ENCODE results near the gene PPP1CB. TPM values are rescaled to one million over a fixed set of nuclear protein-coding genes. Genes with fewer than 3 reads are reported as not detected.
"Not testable (repeated sequence)": the region's sequence is repeated elsewhere in the genome, so short reads cannot be mapped to it uniquely, and the experiment has no call there.

Gene PPP1CB
- polyA plus RNA-seq, 1 of the 3 experiments (the other 2 are of a cell fraction), result 24.7 TPM

- Histone ChIP-seq H3K27ac (ENCODE audit: low read depth in 2 of 2, low read length in 1 of 2) (no peak overlapping the region), H3K36me3 (replicated peaks in 1 of 2; ENCODE audit: control insufficient read depth in 1 of 2, insufficient read depth in 2 of 2, low read length in 1 of 2) (no peaks in the 10 kb centered on the region), H3K9me2 (no peaks in the 10 kb centered on the region), H3K27me3 (ENCODE audit: insufficient read depth) (no peaks in the 10 kb centered on the region), H3F3A (replicated peaks; ENCODE audit: insufficient read depth) (no peaks in the 10 kb centered on the region), H3K4me1 (ENCODE audit: control insufficient read depth in 1 of 2, insufficient read depth in 2 of 2, low read depth in 1 of 2, low read length in 1 of 2) (peaks cover 3 to 6% of the 10 kb centered on the region in 2 experiments; a peak in 2 of 4 replicates), H3K4me3 (ENCODE audit: low read depth in 2 of 2, low read length in 1 of 2) (no peak overlapping the region), H3K4me2 (no peak overlapping the region), H3K9me3 (peaks cover 5% of the 10 kb centered on the region; the same call in 1 of the 2 replicates), H2AFZ (ENCODE audit: low read depth) (no peak overlapping the region), H3K79me2 (ENCODE audit: insufficient read depth) (no peaks in the 10 kb centered on the region), H3K9ac (no peak overlapping the region), H4K20me1 (ENCODE audit: insufficient read depth) (no peaks in the 10 kb centered on the region)
- no peak for DNase-seq
- POLR2A ChIA-PET, result no interaction called here
- CTCF ChIA-PET, result interaction anchor here (1.5 to 2.0 kb wide), 2 partner anchors 11 to 144 kb away, joined by 3 to 5 read pairs; no protein-coding TSS in a partner anchor
- no peak for TF ChIP-seq CHD2 (IDR thresholded peaks at IDR 0.05; ENCODE audit: low read length, partially characterized antibody)
- 94% methylated on average over 1 of the region's 1 CpG for WGBS (ENCODE audit: low lambda C conversion rate)
Measured at GRCh38 chr2:28737655-28738054, 14.0 kb upstream of the PPP1CB start.

- DNase-seq; H2AFZ ChIP-seq (ENCODE audit: low read depth); H3F3A ChIP-seq (replicated peaks; ENCODE audit: insufficient read depth); H3K9me2 ChIP-seq; H3K4me2 ChIP-seq; H3K79me2 ChIP-seq (ENCODE audit: insufficient read depth); H3K9me3 ChIP-seq; H3K9ac ChIP-seq; H3K4me3 ChIP-seq (ENCODE audit: low read depth in 2 of 2, low read length in 1 of 2); H3K4me1 ChIP-seq (ENCODE audit: control insufficient read depth in 1 of 2, insufficient read depth in 2 of 2, low read depth in 1 of 2, low read length in 1 of 2); H3K27ac ChIP-seq (ENCODE audit: low read depth in 2 of 2, low read length in 1 of 2); H3K27me3 ChIP-seq (ENCODE audit: insufficient read depth); H4K20me1 ChIP-seq (ENCODE audit: insufficient read depth); POLR2A ChIA-PET; H3K36me3 ChIP-seq (replicated peaks in 1 of 2; ENCODE audit: control insufficient read depth in 1 of 2, insufficient read depth in 2 of 2, low read length in 1 of 2): not testable (repeated sequence)
- CTCF ChIA-PET, result interaction anchor here (1.7 kb wide), 1 partner anchor 149 kb away, joined by 6 read pairs; no protein-coding TSS in a partner anchor
- WGBS (ENCODE audit: low lambda C conversion rate), result 78% methylated on average over 6 of the region's 6 CpGs
Measured at GRCh38 chr2:28742619-28743018, 9.0 kb upstream of the PPP1CB start.

- Histone ChIP-seq H3K27ac (ENCODE audit: low read depth in 2 of 2, low read length in 1 of 2) (no peak overlapping the region), H3K9me2 (no peaks in the 10 kb centered on the region), H3K4me3 (ENCODE audit: low read depth in 2 of 2, low read length in 1 of 2) (no peak overlapping the region), H2AFZ (ENCODE audit: low read depth) (no peak overlapping the region), H3K4me2 (no peak overlapping the region), H3K27me3 (ENCODE audit: insufficient read depth) (no peaks in the 10 kb centered on the region), H3F3A (replicated peaks; ENCODE audit: insufficient read depth) (no peaks in the 10 kb centered on the region), H3K79me2 (ENCODE audit: insufficient read depth) (no peaks in the 10 kb centered on the region), H3K9ac (no peak overlapping the region), H3K36me3 (replicated peaks in 1 of 2; ENCODE audit: control insufficient read depth in 1 of 2, insufficient read depth in 2 of 2, low read length in 1 of 2) (no peaks in the 10 kb centered on the region), H4K20me1 (ENCODE audit: insufficient read depth) (no peaks in the 10 kb centered on the region), H3K4me1 (ENCODE audit: control insufficient read depth in 1 of 2, insufficient read depth in 2 of 2, low read depth in 1 of 2, low read length in 1 of 2) (peaks cover 0 to 5% of the 10 kb centered on the region in 2 experiments; a peak in 2 of 4 replicates), H3K9me3 (no peaks in the 10 kb centered on the region)
- DNase-seq, result no peak
- no peak for TF ChIP-seq GABPA (IDR thresholded peaks at IDR 0.05; ENCODE audit: low read depth)
- no peak for TF ChIP-seq CHD2 (IDR thresholded peaks at IDR 0.05; ENCODE audit: low read length, partially characterized antibody)
- TF ChIP-seq RAD21 (IDR thresholded peaks at IDR 0.05; ENCODE audit: low read length), result no peak
- TF ChIP-seq TCF12 (IDR thresholded peaks at IDR 0.05), result no peak
- TF ChIP-seq FOXM1 (IDR thresholded peaks at IDR 0.05; ENCODE audit: low read depth), result no peak
- TF ChIP-seq USF2 (IDR thresholded peaks at IDR 0.05; ENCODE audit: borderline replicate concordance, low read depth, low read length), result no peak
- TF ChIP-seq PBX3 (IDR thresholded peaks at IDR 0.05), result no peak
- no peak for TF ChIP-seq IRF3 (IDR thresholded peaks at IDR 0.05; ENCODE audit: low read depth, low read length)
- TF ChIP-seq REST (IDR thresholded peaks at IDR 0.05; ENCODE audit: low read depth, low read length), result no peak
- TF ChIP-seq ZBTB33 (IDR thresholded peaks at IDR 0.05; ENCODE audit: borderline replicate concordance, low read depth), result no peak
- no peak for TF ChIP-seq NRF1 (IDR thresholded peaks at IDR 0.05; ENCODE audit: low read depth, low read length)
- ChIA-PET CTCF (interaction anchor here (1.0 to 5.6 kb wide), 3 partner anchors 18 to 181 kb away, joined by 3 to 23 read pairs (median 4); no protein-coding TSS in a partner anchor), POLR2A (no interaction called here)
- 66% methylated on average over 2 of the region's 2 CpGs for WGBS (ENCODE audit: low lambda C conversion rate)
Measured at GRCh38 chr2:28745225-28745624, 6.4 kb upstream of the PPP1CB start.

All from SK-N-SH (cell line).